T-helper 17 cell (primary cell): ENCODE data around the gene SCUBE1. TPM values are rescaled to one million over a fixed set of nuclear protein-coding genes. Genes with fewer than 3 reads are reported as not detected.

Source experiments
- ATAC-seq: fragments of 150-1000 bp; cut with Tn5 transposase; 2 replicates; pipeline ENCODE4 v1.10.0; 2021; ENCODE audit warnings: mild to moderate bottlenecking, moderate library complexity
- DNase-seq, 3 donors: peaks; one replicate each; pipeline versions ENCODE4 v3.0.0 to v3.0.0-alpha.2; 2020 to 2021
- H3K9me3 ChIP-seq: one replicate; pipeline ENCODE4 v1.7.0; 2013; ENCODE audit warnings: low read length, mild to moderate bottlenecking; ENCODE audit not compliant: control insufficient read depth, poor library complexity, severe bottlenecking
- H3K27ac Mint-ChIP-seq: one replicate; pipeline ENCODE4 v1.8.0; 2022; ENCODE audit warnings: mild to moderate bottlenecking, moderate library complexity, mixed read lengths
- H3K27me3 Mint-ChIP-seq: one replicate; pipeline ENCODE4 v1.8.0; 2022; ENCODE audit warnings: mixed read lengths
- H3K36me3 Mint-ChIP-seq: one replicate; pipeline ENCODE4 v1.8.0; 2022; ENCODE audit warnings: low read depth, mixed read lengths
- H3K4me1 Mint-ChIP-seq: one replicate; pipeline ENCODE4 v1.8.0; 2022; ENCODE audit warnings: mild to moderate bottlenecking, mixed read lengths
- H3K4me3 Mint-ChIP-seq: one replicate; pipeline ENCODE4 v1.8.0; 2022; ENCODE audit warnings: mild to moderate bottlenecking, moderate library complexity, mixed read lengths
- total RNA-seq, 4 donors: library from RNA in 2 of 4; stranded (reverse) in 2 of 4; gene quantifications; one replicate each; pipeline ENCODE4 v1.2.3 and lab custom pipeline; 2022 to 2026

SCUBE1 gene
- total RNA-seq, 2 donors from 2014 or later: not detected

DNA sequence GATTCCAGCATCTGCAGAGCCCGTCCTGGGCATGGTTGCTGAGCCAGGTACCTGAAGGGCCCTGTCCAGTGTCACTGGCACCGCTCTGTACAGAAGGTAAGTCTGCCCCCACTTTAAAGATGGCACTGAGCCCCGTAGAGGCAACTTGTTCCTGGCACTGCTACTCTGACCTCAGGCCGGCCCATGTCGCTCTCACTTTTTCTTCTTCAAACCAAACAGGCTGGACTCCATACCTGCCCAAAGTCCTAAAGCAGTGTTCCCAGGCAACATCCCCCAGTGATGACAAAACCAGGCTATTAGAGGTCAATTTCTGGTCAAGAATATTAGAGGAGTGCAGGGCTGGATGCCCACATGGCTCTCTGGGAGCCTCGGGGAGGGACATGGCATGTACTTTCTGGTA lies 109.6 kb downstream of the SCUBE1 start:
- no peak for ATAC-seq
- no peaks in the 10 kb centered on the region for H3K36me3 Mint-ChIP-seq
- peaks cover 14% of the 10 kb centered on the region for H3K27me3 Mint-ChIP-seq
- no peaks in the 10 kb centered on the region for H3K9me3 ChIP-seq
- peaks cover 5% of the 10 kb centered on the region for H3K4me1 Mint-ChIP-seq
- no peak overlapping the region for H3K4me3 Mint-ChIP-seq
- no peak for DNase-seq
- H3K27ac Mint-ChIP-seq: no peak overlapping the region

DNA sequence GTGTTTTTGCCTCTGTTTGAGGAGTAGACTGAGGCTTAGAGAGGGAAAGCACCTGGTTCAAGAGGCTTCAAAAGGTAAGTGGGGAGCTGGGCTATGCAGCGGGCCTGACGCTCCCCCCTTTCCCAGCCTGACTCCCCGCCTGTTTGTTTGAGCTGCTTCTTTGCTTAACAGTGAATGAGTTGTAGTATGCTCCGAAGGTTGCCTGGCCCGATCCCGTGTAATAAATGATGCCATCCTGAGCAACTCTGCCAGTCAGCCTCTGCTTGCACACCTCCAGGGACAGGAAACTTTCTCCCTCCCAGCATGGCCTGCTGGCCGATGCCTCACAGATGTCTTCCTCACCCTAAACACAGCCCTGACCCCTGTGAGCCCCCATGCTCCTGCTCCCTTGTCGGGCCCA lies 110.7 kb downstream of the SCUBE1 start:
- Mint-ChIP-seq H3K4me3 (peak overlapping the region; percentile 41), H3K27ac (no peak overlapping the region), H3K36me3 (no peaks in the 10 kb centered on the region), H3K27me3 (peaks cover 13% of the 10 kb centered on the region), H3K4me1 (peaks cover 5% of the 10 kb centered on the region)
- no peaks in the 10 kb centered on the region for H3K9me3 ChIP-seq
- no peak for ATAC-seq
- DNase-seq: no peak

DNA sequence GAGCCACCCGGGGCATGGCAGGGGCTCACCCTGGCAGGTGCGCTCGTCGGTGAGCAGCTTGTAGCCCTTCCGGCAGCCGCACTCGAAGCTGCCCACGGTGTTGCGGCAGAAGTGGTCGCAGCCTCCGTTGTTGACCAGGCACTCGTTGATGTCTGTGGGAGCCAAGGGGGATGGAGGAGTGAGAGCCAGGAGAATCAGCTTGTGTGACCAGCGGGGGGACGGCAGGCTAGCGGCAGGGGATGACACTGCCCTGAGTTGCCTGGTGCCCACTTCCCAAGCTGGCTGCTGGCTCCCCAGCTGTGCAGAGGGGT lies 111.5 kb downstream of the SCUBE1 start:
- H3K4me1 Mint-ChIP-seq: peaks cover 5% of the 10 kb centered on the region
- H3K4me3 Mint-ChIP-seq: no peak overlapping the region
- H3K27me3 Mint-ChIP-seq: peaks cover 11% of the 10 kb centered on the region
- DNase-seq (no peak), ATAC-seq (no peak)
- H3K27ac Mint-ChIP-seq: no peak overlapping the region
- H3K9me3 ChIP-seq: no peaks in the 10 kb centered on the region
- H3K36me3 Mint-ChIP-seq: no peaks in the 10 kb centered on the region

DNA sequence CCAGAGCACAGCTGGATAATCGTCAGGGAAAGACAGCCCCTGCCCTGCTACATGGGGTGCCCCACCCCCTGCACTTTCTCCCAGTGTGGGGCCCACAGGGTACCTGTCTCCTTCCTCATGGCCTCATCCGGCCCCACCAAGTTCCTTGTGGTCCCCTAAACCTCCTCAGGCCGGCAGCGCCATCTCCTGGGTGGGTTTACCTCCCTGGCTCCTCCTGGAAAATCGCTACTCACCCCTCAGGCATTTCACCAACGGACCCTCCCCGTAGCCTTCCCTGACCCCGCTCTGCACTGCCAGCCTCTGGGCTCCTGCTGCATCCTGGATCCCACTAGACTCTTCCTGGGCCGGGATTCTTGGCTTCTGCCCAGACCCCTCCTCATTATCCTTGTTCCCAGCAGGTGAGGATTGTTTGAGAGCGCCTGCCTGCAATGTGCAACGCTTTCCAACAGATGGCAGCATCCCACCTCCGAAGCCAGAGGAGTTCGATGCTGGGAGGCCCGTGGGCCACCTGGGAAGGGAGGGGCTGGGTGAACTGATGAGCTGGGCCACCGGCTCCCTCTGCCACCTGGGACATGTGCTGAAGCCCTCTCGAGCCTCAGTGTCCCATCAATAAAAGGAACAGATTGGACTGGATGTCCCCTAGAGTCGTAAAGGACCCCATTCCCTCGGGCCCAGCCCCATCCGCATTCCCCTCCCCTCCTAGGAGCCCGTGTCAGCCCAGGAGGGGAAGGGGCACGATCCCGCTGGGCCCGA lies 112.0 kb downstream of the SCUBE1 start:
- H3K27me3 Mint-ChIP-seq: peaks cover 6% of the 10 kb centered on the region

DNA sequence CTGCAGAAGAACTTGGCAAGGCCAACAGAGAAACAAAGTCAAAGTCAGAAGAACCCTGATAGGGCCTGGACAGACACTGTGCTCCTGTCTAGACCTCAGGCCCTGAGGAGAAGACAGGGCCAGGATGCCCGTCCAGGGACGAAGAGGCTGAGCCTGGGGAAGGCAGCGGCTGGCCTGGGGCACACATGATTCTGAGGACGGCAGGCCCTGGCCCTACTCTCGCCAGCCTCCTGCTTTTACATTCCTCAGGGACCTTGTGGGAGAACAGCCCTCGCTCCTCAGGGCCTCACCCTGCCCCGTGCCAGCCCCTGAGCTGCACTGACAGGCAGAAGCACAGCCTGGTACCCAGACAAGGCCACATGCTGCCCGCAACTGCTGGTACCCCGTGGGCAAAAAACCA lies 112.6 kb downstream of the SCUBE1 start:
- Mint-ChIP-seq H3K4me1 (peaks cover 5% of the 10 kb centered on the region), H3K36me3 (no peaks in the 10 kb centered on the region), H3K27me3 (peaks cover 6% of the 10 kb centered on the region), H3K27ac (no peak overlapping the region), H3K4me3 (no peak overlapping the region)
- DNase-seq (no peak), ATAC-seq (no peak)
- no peaks in the 10 kb centered on the region for H3K9me3 ChIP-seq

More for the DNA sequence above, 112.0 kb downstream of the SCUBE1 start:
- no peaks in the 10 kb centered on the region for H3K9me3 ChIP-seq
- Mint-ChIP-seq H3K4me3 (no peak overlapping the region), H3K27ac (no peak overlapping the region), H3K4me1 (peaks cover 5% of the 10 kb centered on the region), H3K36me3 (no peaks in the 10 kb centered on the region)
- peak; percentile 39 to 60 (median 42) for DNase-seq
- peak; percentile 79 for ATAC-seq

DNA sequence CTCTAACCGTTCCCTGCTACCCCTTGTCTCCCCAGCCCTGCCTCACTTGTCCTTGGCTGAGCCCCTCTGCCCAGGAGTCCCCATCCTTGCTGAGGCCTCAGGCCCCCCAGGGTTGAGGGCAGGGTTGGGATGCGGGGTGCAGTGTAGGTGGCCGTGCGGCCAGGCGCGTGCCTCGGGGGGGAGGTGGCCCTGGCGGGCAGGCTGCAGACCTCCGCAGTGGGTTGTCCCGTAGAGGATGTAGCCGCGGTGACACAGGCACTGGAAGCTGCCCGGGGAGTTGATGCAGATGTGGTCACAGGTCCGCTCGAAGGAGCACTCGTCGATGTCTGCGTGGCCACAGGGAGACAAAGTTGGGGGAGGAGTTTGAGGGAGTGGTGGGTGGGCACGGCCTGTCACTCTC lies 114.3 kb downstream of the SCUBE1 start:
- Mint-ChIP-seq H3K36me3 (no peaks in the 10 kb centered on the region), H3K4me3 (no peak overlapping the region), H3K27ac (no peak overlapping the region), H3K27me3 (peaks cover 10% of the 10 kb centered on the region), H3K4me1 (peaks cover 5% of the 10 kb centered on the region)
- DNase-seq (no peak), ATAC-seq (no peak)
- H3K9me3 ChIP-seq: no peaks in the 10 kb centered on the region

DNA sequence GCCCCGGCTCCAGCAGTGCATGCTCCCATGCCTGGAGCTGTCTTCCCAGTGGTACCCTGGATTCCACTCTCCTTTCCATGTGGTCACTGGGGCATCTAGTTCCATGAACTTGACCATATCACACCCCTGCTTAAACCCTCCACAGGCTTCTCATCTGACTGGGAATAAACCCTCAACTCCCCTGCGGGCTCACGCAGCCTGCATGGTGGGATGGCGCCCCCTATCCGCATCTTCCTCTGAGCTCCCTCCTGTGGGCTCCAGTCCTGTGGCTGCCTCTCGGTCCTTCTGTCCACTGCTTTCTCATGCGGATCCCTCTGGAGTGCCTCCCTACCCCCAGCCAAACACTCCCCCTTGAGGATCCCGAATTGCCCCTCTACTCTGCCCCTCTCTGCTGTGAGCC lies 114.8 kb downstream of the SCUBE1 start:
- Mint-ChIP-seq H3K4me1 (peaks cover 5% of the 10 kb centered on the region), H3K27me3 (peaks cover 11% of the 10 kb centered on the region), H3K4me3 (no peak overlapping the region), H3K27ac (peak overlapping the region; percentile 54), H3K36me3 (no peaks in the 10 kb centered on the region)
- no peak for ATAC-seq
- no peaks in the 10 kb centered on the region for H3K9me3 ChIP-seq
- DNase-seq: no peak

DNA sequence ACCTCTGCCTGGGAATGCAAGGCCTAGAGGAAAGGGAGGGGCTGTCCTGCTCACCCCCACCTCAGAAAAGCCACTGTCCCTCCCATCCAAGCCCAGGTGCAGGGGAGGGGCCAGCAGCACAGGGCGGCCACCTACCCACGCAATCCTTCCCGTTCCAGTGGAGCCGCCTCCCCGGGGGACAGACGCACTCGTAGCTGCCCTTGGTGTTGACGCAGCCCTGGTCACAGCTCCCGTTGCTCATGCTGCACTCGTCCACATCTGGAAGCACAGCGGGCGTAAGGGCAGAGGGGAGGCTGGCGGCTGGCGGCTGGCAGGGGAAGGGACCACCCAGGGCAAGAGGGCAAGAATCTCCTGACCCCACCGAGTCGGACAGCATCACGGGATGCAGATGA lies 115.9 kb downstream of the SCUBE1 start:
- no peak overlapping the region for H3K27ac Mint-ChIP-seq
- H3K4me3 Mint-ChIP-seq: no peak overlapping the region
- peaks cover 11% of the 10 kb centered on the region for H3K27me3 Mint-ChIP-seq
- peaks cover 5% of the 10 kb centered on the region for H3K4me1 Mint-ChIP-seq
- H3K9me3 ChIP-seq: no peaks in the 10 kb centered on the region
- no peak for DNase-seq
- ATAC-seq: no peak
- H3K36me3 Mint-ChIP-seq: no peaks in the 10 kb centered on the region

DNA sequence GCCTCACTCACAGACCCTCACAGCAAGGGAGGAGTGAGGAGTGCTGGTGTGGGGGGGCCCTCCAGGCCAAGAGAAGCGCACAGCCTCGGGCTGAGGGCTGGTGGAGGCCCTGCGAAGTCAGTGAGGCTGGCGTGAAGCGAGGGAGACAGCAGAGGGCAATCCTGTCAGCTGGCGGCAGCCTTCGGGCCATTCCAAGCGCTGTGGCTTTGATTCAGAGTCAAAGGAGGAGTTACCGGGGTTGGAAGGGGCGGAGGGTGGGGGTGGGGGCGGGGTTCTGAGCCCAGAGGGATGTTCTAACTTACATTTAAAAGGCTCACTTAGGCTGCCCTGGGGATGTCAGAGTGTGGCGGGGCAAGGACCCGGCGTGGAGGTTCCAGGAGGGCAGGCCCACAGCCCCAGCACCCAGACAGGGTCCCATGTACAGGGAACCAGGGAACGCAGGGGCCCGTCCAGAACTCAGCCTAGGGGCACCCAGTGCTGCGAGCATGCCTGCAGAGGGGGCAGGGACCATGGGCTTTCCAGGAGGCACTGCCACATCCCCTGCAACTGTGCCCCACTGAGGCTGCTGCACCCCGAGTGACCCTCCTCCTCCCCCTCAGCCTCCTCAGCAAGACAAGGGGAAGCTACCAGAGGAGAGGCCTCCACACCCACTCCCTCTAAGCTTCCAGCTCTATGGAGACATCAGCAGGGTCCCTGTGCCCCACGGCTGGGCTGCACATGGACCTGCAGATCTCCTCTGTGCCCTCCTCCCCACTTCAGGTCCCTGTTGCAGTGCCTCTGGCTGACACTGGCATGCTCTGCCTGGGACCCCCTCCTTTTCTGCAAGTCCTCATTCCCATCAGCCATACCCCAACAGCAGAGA lies 116.6 kb downstream of the SCUBE1 start:
- H3K27ac Mint-ChIP-seq: no peak overlapping the region
- no peaks in the 10 kb centered on the region for H3K36me3 Mint-ChIP-seq

DNA sequence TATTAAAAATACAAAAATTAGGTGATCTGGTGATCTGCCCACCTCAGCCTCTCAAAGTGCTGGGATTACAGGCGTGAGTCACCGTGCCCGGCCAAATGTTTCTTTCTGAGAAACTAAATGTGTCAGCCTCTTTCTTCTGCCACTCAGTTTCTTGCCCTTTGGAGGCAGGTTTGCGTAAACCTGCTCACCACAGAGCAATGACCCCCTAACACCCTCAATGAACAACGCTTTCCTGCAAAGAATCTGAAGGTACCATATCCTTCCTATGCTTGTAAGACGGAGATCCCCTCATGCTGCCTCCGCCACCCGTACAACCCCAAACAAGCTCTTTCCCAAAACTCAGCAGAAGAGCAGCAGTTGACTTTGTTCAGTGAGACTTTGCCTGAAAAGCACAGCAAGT lies 117.6 kb downstream of the SCUBE1 start:
- ATAC-seq (no peak), DNase-seq (no peak)
- H3K4me3 Mint-ChIP-seq: no peak overlapping the region
- H3K27ac Mint-ChIP-seq: peak overlapping the region; percentile 9
- no peaks in the 10 kb centered on the region for H3K36me3 Mint-ChIP-seq
- peaks cover 5% of the 10 kb centered on the region for H3K27me3 Mint-ChIP-seq
- H3K9me3 ChIP-seq: no peaks in the 10 kb centered on the region
- no peaks in the 10 kb centered on the region for H3K4me1 Mint-ChIP-seq

More for the DNA sequence above, 116.6 kb downstream of the SCUBE1 start:
- H3K4me1 Mint-ChIP-seq: peaks cover 5% of the 10 kb centered on the region
- ATAC-seq (no peak), DNase-seq (no peak)
- no peaks in the 10 kb centered on the region for H3K9me3 ChIP-seq
- H3K27me3 Mint-ChIP-seq: peaks cover 11% of the 10 kb centered on the region
- H3K4me3 Mint-ChIP-seq: no peak overlapping the region

DNA sequence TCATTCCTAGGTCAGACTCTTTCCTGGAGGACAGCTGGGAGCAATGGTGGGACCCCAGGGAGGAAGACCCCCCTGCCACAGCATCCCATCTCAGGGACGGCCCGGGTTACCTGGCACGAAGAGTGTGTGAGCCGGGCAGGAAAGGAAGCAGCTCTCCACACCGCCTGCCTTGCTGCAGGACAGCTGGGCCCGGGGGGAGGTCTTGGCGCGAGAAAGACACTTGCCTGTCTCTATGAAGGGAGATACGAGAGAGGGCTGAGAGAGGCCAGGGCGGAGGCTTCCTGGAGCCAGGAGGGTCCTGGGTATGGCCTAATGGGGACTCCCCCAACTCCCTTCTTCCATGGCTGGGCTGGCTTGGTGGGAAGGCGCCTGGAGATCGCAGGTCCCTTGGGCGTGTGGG lies 120.2 kb downstream of the SCUBE1 start:
- H3K4me1 Mint-ChIP-seq: peaks cover 2% of the 10 kb centered on the region
- H3K27ac Mint-ChIP-seq: no peak overlapping the region
- no peaks in the 10 kb centered on the region for H3K9me3 ChIP-seq
- no peak for DNase-seq
- no peak overlapping the region for H3K4me3 Mint-ChIP-seq
- H3K27me3 Mint-ChIP-seq: peaks cover 9% of the 10 kb centered on the region
- H3K36me3 Mint-ChIP-seq: peaks cover 3% of the 10 kb centered on the region
- ATAC-seq: no peak

DNA sequence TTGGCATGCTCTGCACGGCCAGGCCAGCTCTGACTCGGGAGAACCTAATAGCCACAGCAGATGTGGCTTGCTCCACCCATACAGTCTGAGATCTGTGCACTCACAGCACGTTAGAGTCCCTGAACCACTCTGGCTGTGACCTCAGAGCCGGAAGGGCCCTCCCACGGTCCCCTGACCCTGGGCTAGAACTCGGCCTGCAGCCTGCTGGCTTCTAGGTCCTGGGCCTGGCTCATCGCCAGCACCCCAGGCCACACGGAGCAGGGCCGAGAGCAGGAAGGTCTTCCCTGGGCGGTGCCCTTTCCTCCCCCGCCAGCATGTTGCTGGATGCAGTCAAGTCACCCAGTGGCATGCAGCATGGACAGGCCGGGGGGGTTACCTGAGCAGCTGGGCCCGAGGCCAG lies 120.9 kb downstream of the SCUBE1 start:
- Mint-ChIP-seq H3K4me3 (no peak overlapping the region), H3K27me3 (peaks cover 16% of the 10 kb centered on the region), H3K27ac (no peak overlapping the region), H3K36me3 (peaks cover 3% of the 10 kb centered on the region), H3K4me1 (peaks cover 4% of the 10 kb centered on the region)
- no peaks in the 10 kb centered on the region for H3K9me3 ChIP-seq
- ATAC-seq (no peak), DNase-seq (no peak)

DNA sequence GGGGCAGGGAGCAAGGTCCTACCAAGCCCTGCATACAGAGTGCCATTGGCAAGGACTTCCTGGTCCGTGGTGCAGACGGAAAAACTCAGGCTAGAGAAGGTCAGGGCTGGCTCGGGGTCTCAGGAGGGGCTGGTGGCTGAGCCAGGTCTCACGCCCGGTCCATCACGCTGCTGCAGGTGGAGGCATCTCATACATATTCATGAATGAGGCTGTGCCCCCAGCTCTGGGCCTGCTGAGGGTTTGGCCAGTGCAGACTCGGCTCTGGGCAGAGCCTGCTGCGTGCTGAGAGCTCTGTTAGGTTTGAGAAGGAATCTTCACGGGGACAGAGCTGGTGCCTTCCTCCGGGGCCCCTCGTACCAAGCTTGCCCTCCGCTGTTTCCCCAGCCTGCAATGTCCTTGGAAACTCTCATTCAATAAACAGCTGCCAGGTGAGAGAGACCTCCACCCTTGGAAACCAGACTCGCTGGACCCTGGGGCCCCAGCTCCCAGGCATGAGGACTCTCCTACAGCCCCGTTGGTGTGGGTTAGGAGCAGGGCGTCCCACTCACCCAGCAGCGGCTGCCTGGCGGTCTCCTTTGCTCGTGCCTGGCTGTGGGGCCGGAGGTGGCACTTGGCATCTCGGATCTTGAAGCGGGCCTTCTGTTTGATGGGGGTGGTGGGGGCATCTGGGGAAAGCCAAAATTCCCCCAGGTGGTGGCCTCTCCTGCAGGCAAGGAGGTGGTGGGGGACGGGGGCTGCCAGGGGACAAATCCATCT lies 122.4 kb downstream of the SCUBE1 start:
- peaks cover 4% of the 10 kb centered on the region for H3K4me1 Mint-ChIP-seq
- H3K27ac Mint-ChIP-seq: no peak overlapping the region
- peaks cover 16% of the 10 kb centered on the region for H3K27me3 Mint-ChIP-seq
- no peak for DNase-seq
- no peak overlapping the region for H3K4me3 Mint-ChIP-seq
- H3K36me3 Mint-ChIP-seq: peaks cover 3% of the 10 kb centered on the region
- H3K9me3 ChIP-seq: no peaks in the 10 kb centered on the region
- ATAC-seq: no peak
